Astrocyte (in vitro differentiated cells and primary cell): Measurements from ENCODE around the gene ADORA2A. TPM values are rescaled to one million over a fixed set of nuclear protein-coding genes. Genes with fewer than 3 reads are reported as not detected.
A peak's percentile ranks its signal among the peaks of the same experiment; 100 is the strongest.

Source experiments
- DNase-seq: peaks from one replicate; pipeline ENCODE4 v3.0.0-alpha.2; 2010; ENCODE audit warnings: low read depth
- FAIRE-seq: peaks from 2 replicates; lab custom pipeline; 2011; peaks lifted over from hg19 to GRCh38; lab: Jason Lieb, UNC
- H2AFZ ChIP-seq: 2 replicates; pipeline ENCODE4 v1.6.0; 2012; ENCODE audit warnings: low read depth, low read length, inconsistent platforms
- H3K27ac ChIP-seq: 2 replicates; pipeline ENCODE4 v1.5.1; 2011; ENCODE audit warnings: low read depth, low read length, inconsistent platforms
- H3K27me3 ChIP-seq: 2 replicates; pipeline ENCODE4 v1.6.0; 2011; ENCODE audit warnings: low read length, inconsistent platforms; ENCODE audit not compliant: insufficient read depth
- H3K36me3 ChIP-seq: 2 replicates; pipeline ENCODE4 v1.5.1; 2011; ENCODE audit warnings: low read length, inconsistent platforms; ENCODE audit not compliant: insufficient read depth
- H3K4me1 ChIP-seq: 2 replicates; pipeline ENCODE4 v1.5.1; 2011; ENCODE audit warnings: low read length, inconsistent platforms; ENCODE audit not compliant: insufficient read depth
- H3K4me2 ChIP-seq: 2 replicates; pipeline ENCODE4 v1.6.0; 2012; ENCODE audit warnings: low read length, inconsistent platforms
- H3K4me3 ChIP-seq: 2 replicates; pipeline ENCODE4 v1.5.1; 2011; ENCODE audit warnings: low read depth, mild to moderate bottlenecking, low read length, inconsistent platforms; ENCODE audit not compliant: insufficient read depth
- H3K79me2 ChIP-seq: 2 replicates; pipeline ENCODE4 v1.6.0; 2012; ENCODE audit warnings: mild to moderate bottlenecking, low read length, inconsistent platforms; ENCODE audit not compliant: insufficient read depth
- H3K9ac ChIP-seq: 2 replicates; pipeline ENCODE4 v1.6.0; 2012; ENCODE audit warnings: mild to moderate bottlenecking, low read length, inconsistent platforms
- H3K9me3 ChIP-seq: 2 replicates; pipeline ENCODE4 v1.5.1; 2012; ENCODE audit warnings: low read depth, mild to moderate bottlenecking, low read length, inconsistent platforms; ENCODE audit not compliant: insufficient read depth
- H4K20me1 ChIP-seq: 2 replicates; pipeline ENCODE4 v1.6.0; 2012; ENCODE audit warnings: low read length, inconsistent platforms; ENCODE audit not compliant: insufficient read depth
- H3K27ac Mint-ChIP-seq: one replicate; pipeline ENCODE4 v1.8.0; 2021; ENCODE audit warnings: mild to moderate bottlenecking, mixed read lengths; ENCODE audit not compliant: unreplicated experiment
- H3K27me3 Mint-ChIP-seq: one replicate; pipeline ENCODE4 v1.8.0; 2021; ENCODE audit warnings: low read depth, mixed read lengths; ENCODE audit not compliant: unreplicated experiment
- H3K36me3 Mint-ChIP-seq: one replicate; pipeline ENCODE4 v1.8.0; 2021; ENCODE audit warnings: low read depth, mixed read lengths; ENCODE audit not compliant: unreplicated experiment
- H3K4me1 Mint-ChIP-seq: one replicate; pipeline ENCODE4 v1.8.0; 2021; ENCODE audit warnings: low read depth, mixed read lengths; ENCODE audit not compliant: unreplicated experiment
- H3K4me3 Mint-ChIP-seq: one replicate; pipeline ENCODE4 v1.8.0; 2021; ENCODE audit warnings: mild to moderate bottlenecking, moderate library complexity, mixed read lengths; ENCODE audit not compliant: unreplicated experiment
- H3K9me3 Mint-ChIP-seq: one replicate; pipeline ENCODE4 v1.8.0; 2021; ENCODE audit warnings: mild to moderate bottlenecking, mixed read lengths; ENCODE audit not compliant: unreplicated experiment
- EZH2 ChIP-seq: IDR thresholded peaks from 2 replicates; pipeline ENCODE4 v1.6.1; 2012; ENCODE audit warnings: mild to moderate bottlenecking, low read length, inconsistent platforms; ENCODE audit not compliant: insufficient read depth
- total RNA-seq: library from RNA; stranded (reverse); gene quantifications from 2 replicates; pipeline ENCODE4 v1.2.1, GENCODE V29; 2021
- TF ChIP-seq, protein P1 (sequence below): IDR thresholded peaks from 2 replicates; pipeline ENCODE4 v1.5.1; 2011; ENCODE audit warnings: low read depth, mild to moderate bottlenecking, inconsistent platforms, low read length, moderate library complexity; ENCODE audit not compliant: insufficient read depth

The ADORA2A gene
- total RNA-seq, 1 donor from 2014 or later = 3.9 TPM

DNA sequence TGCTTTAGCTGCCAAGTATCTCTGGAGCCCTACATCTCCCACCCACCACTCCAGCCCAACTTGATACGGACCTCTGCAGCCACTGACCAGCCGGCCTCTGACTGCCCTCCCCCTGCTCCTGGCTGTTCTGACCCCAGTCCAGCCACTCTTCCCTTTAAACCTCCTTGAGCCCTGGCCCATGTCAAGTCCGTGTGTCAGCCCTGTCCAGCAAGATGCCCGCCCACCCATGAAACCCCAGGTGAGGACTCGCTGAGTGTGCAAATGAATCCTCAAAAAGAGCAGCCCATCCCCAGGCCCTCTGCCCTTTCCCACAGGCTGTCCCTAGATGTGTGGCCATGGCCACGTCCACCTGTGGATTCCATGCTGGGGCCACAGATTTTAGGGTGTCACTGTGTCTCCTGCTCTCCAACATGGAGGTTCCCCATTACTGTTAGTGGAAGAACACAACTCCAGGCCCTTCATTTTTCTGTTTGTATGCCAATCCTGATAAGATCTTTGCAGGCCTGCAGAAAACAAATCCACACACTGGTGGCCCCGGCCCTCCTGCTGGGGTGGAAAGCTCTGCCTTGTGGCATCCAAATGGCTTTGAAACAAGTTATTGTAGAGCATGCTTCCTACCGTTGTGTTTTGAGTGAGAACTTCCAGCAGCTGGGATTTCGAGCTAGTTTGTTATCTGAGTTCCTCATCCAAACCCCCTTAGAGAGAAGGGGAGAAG is 22.7 kb upstream of the ADORA2A start:
- H3K9me3 ChIP-seq = no peaks in the 10 kb centered on the region
- H3K36me3 ChIP-seq = no peaks in the 10 kb centered on the region
- no peak overlapping the region for H3K27ac ChIP-seq
- H3K4me1 ChIP-seq = peaks cover 28% of the 10 kb centered on the region
- DNase-seq (no peak), FAIRE-seq (no peak)
- peaks cover 48% of the 10 kb centered on the region for H3K4me1 Mint-ChIP-seq
- no peaks in the 10 kb centered on the region for H3K27me3 Mint-ChIP-seq
- no peaks in the 10 kb centered on the region for H3K9me3 Mint-ChIP-seq
- H4K20me1 ChIP-seq = peaks cover 35% of the 10 kb centered on the region
- H3K27me3 ChIP-seq = no peaks in the 10 kb centered on the region
- H3K4me2 ChIP-seq = no peak overlapping the region
- TF ChIP-seq, protein P1, sequence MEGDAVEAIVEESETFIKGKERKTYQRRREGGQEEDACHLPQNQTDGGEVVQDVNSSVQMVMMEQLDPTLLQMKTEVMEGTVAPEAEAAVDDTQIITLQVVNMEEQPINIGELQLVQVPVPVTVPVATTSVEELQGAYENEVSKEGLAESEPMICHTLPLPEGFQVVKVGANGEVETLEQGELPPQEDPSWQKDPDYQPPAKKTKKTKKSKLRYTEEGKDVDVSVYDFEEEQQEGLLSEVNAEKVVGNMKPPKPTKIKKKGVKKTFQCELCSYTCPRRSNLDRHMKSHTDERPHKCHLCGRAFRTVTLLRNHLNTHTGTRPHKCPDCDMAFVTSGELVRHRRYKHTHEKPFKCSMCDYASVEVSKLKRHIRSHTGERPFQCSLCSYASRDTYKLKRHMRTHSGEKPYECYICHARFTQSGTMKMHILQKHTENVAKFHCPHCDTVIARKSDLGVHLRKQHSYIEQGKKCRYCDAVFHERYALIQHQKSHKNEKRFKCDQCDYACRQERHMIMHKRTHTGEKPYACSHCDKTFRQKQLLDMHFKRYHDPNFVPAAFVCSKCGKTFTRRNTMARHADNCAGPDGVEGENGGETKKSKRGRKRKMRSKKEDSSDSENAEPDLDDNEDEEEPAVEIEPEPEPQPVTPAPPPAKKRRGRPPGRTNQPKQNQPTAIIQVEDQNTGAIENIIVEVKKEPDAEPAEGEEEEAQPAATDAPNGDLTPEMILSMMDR = no peak
- TF ChIP-seq EZH2 = no peak
- no peak overlapping the region for H3K4me3 ChIP-seq
- no peak overlapping the region for H2AFZ ChIP-seq
- H3K27ac Mint-ChIP-seq = no peak overlapping the region
- no peak overlapping the region for H3K4me3 Mint-ChIP-seq
- peaks cover 7% of the 10 kb centered on the region for H3K79me2 ChIP-seq
- H3K9ac ChIP-seq = no peak overlapping the region
- peaks cover 29% of the 10 kb centered on the region for H3K36me3 Mint-ChIP-seq

DNA sequence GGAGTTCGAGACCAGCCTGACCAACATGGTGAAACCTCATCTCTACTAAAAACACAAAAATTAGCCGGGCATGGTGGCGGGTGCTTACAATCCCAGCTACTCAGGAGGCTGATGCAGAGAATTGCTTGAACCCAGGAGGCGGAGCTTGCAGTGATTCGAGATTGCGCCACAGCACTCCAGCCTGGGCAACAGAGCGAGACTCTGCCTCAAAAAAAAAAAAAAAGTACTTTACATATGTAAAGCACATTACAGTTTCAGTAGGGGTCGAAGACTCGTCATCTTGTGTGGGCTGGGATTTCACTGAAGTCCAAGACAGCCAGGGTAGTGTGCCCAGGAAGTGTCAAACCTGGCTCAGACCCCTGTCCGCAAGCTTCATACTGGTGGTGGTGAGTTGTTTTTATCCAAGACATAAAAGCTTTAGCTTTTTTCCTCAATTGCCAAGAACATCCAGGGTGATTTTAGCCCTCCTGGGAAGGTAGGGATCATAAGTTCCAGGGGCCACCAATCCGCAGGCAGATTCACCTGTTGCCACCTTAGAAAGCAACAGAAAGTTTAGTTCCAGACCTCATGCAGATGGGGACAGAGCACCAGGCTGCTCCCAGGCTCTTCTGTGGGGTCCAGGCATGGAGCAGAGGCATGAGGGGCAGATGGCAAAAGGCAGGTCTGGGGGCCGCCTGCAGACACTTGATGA is 21.6 kb upstream of the ADORA2A start:
- Histone ChIP-seq H3K9ac (no peak overlapping the region), H4K20me1 (peaks cover 46% of the 10 kb centered on the region), H3K4me2 (no peak overlapping the region), H3K79me2 (peaks cover 7% of the 10 kb centered on the region), H2AFZ (no peak overlapping the region), H3K27ac (no peak overlapping the region), H3K9me3 (no peaks in the 10 kb centered on the region), H3K36me3 (no peaks in the 10 kb centered on the region), H3K4me1 (peaks cover 31% of the 10 kb centered on the region), H3K4me3 (no peak overlapping the region), H3K27me3 (no peaks in the 10 kb centered on the region)
- FAIRE-seq (no peak), DNase-seq (no peak)
- Mint-ChIP-seq H3K4me3 (no peak overlapping the region), H3K27ac (no peak overlapping the region), H3K36me3 (peaks cover 31% of the 10 kb centered on the region), H3K4me1 (peaks cover 45% of the 10 kb centered on the region), H3K27me3 (no peaks in the 10 kb centered on the region), H3K9me3 (no peaks in the 10 kb centered on the region)
- no peak for TF ChIP-seq EZH2

DNA sequence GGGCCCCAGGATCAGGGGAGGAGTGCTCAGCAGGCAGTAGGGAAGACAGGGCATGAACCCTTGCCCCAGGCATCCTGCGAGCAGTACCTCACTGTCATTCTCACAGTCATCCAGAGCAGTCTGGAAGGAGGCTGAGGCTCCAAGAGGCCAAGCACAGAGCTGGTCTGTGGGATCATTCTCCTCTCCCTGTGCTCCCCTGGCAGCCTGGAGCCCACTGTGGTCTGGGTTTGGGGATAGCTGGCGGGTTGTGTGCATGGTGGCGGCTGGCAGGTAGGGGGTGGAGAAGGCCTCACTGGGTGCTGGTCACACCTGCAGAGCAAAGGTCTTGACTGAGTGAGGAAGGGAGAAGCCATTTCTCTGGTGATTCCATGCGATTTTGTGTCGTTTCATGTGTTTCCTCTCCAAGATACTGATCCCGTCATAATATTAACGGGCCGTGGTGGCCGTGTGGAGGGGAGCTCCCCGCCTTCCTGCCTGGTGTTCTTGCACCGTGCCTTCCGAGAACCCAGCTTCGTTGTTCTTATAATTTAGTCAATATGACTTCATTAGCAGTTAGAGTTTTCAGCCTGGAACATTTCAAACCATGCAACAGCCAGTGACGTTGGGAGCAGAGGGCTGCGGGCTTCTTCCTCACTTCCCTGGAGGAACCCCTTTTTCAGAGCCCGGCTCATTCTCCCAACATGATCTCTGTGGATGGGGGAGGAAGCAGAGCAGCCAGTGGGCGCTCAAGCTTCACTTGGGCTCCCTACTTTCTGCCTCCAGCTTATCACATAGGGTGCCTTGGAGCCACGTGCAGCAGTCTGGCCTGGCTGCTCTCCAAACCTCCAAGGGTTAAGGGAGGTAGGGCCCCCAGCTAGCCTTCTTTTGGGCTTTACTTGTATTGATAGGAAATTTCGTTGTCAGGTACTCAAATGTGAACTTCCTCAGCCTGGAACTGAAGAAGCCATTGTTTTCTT is 20.8 kb upstream of the ADORA2A start:
- DNase-seq = no peak
- TF ChIP-seq EZH2 = no peak
- TF ChIP-seq, protein P1 = no peak
- H3K4me3 Mint-ChIP-seq = no peak overlapping the region
- Histone ChIP-seq H3K9ac (no peak overlapping the region), H2AFZ (no peak overlapping the region), H3K9me3 (no peaks in the 10 kb centered on the region), H3K4me2 (peak overlapping the region; percentile 3), H3K27ac (no peak overlapping the region), H3K27me3 (no peaks in the 10 kb centered on the region), H4K20me1 (peaks cover 45% of the 10 kb centered on the region), H3K4me3 (no peak overlapping the region), H3K4me1 (peaks cover 28% of the 10 kb centered on the region), H3K36me3 (no peaks in the 10 kb centered on the region), H3K79me2 (peaks cover 7% of the 10 kb centered on the region)
- H3K9me3 Mint-ChIP-seq = no peaks in the 10 kb centered on the region
- FAIRE-seq = no peak
- H3K27me3 Mint-ChIP-seq = no peaks in the 10 kb centered on the region
- H3K4me1 Mint-ChIP-seq = peaks cover 40% of the 10 kb centered on the region
- H3K27ac Mint-ChIP-seq = no peak overlapping the region
- H3K36me3 Mint-ChIP-seq = peaks cover 29% of the 10 kb centered on the region
